Measurements from ENCODE around the gene GATAD2A. TPM values are rescaled to one million over a fixed set of nuclear protein-coding genes. Genes with fewer than 3 reads are reported as not detected.

Gene GATAD2A
- total and polyA plus RNA-seq, 9 of the 15 experiments (the other 6 are each of a cell fraction or from before 2014, with no cell fraction given), result 2.4 to 226 (median 44.2) TPM

GRCh38 chr19:19356500-19356899 is 49.0 kb upstream of the GATAD2A start:
- FAIRE-seq (no peak), ATAC-seq (no peak), DNase-seq (ENCODE audit: extremely low read depth in 1 of 4, low spot score in 3 of 4) (no peak)
- H3K9ac ChIP-seq (ENCODE audit: insufficient read depth in 1 of 2, low read depth in 2 of 2, low read length in 2 of 2), result no peak overlapping the region
- no peaks in the 10 kb centered on the region for H4K20me1 ChIP-seq (replicated peaks; ENCODE audit: control insufficient read depth, insufficient read depth, low read length)
- H3K4me1 ChIP-seq (replicated peaks in 1 of 2; ENCODE audit: control insufficient read depth in 2 of 2, insufficient read depth in 2 of 2, low read length in 2 of 2), result peaks cover 3 to 11% of the 10 kb centered on the region in 2 experiments; a peak in 3 of 5 replicates
- no TSS peak for BruUV-seq (replicated peaks)
- POLR2A ChIA-PET, result no interaction called here
- H3K4me2 ChIP-seq (ENCODE audit: insufficient read depth, low read length), result no peak overlapping the region
- no peak overlapping the region for H2AFZ ChIP-seq (ENCODE audit: low read depth, low read length)
- no peaks in the 10 kb centered on the region for H3K79me2 ChIP-seq (ENCODE audit: control insufficient read depth, insufficient read depth, low read length)
- H3K9me1 ChIP-seq (ENCODE audit: control insufficient read depth, insufficient read depth, low read length), result no peaks in the 10 kb centered on the region
- H3K9me3 ChIP-seq (replicated peaks; ENCODE audit: control insufficient read depth, insufficient read depth, low read depth, low read length), result no peaks in the 10 kb centered on the region
- no peak overlapping the region for H3K4me3 ChIP-seq
- WGBS (ENCODE audit: insufficient coverage, low coverage, missing lambda C conversion rate), result 92% methylated on average over 11 of the region's 11 CpGs
- peaks cover 48% of the 10 kb centered on the region; the same call in 2 of the 3 replicates for H3K36me3 ChIP-seq (ENCODE audit: control insufficient read depth, insufficient read depth, low read length)
- intact Hi-C loops (cut with micrococcal nuclease), result no loop called here
- H3K27me3 ChIP-seq (ENCODE audit: control insufficient read depth in 2 of 2, insufficient read depth in 2 of 2, low read length in 2 of 2), result no peaks in the 10 kb centered on the region
- H3K27ac ChIP-seq (ENCODE audit: extremely low read depth, low read depth, low read length), result no peak overlapping the region
- TF ChIP-seq SNAPC5 (CRISPR knock-in tag; IDR thresholded peaks at IDR 0.05) (no peak), DPF2 (IDR thresholded peaks at IDR 0.05) (no peak), RBFOX2 (IDR thresholded peaks at IDR 0.05; ENCODE audit: low read depth, low read length) (0 out of 2 replicates have a peak, but pooled peaks have one; percentile 14)
- in situ Hi-C loops (cut with MboI), result no loop called here
- CTCF ChIA-PET (ENCODE audit: low intra/inter-chr PET ratio), result no interaction called here

DNA sequence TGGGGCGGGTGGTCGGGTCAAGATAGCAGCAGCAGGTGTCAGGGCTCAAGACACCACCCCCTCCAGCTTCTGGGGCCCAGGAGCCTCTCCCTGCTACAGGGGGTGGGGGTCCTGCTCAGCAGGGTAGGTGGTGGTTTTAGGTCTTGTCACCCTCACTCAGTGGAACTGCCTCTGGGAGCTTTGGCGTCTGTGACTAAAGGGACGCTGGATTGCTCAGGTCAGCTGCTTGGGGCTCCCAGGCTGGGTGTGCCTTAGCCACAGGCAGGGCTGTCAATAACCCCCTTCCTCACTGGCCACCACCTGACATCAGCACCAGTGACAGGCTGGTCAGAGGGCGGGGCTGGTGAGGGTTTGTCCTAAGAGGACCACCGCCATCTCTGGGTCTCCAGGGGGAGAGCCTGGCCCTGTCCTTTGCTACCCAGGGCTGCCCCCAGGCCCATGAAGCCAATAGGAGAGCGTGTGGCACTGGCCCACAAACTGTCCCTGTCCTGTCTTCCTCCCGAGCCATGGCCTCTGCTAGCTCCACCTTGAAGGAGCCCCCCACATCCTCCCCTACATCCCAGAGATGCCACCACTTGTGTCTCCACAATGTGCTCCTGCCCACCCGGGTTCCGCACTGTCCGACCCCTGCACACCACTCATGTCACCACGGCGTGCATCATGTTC is 48.4 kb upstream of the GATAD2A start:
- Histone ChIP-seq H3K79me2 (ENCODE audit: control insufficient read depth, insufficient read depth, low read length) (no peaks in the 10 kb centered on the region), H3K9me1 (ENCODE audit: control insufficient read depth, insufficient read depth, low read length) (no peaks in the 10 kb centered on the region), H4K20me1 (replicated peaks; ENCODE audit: control insufficient read depth, insufficient read depth, low read length) (no peaks in the 10 kb centered on the region), H3K27me3 (ENCODE audit: control insufficient read depth in 2 of 2, insufficient read depth in 2 of 2, low read length in 2 of 2) (no peaks in the 10 kb centered on the region), H3K27ac (ENCODE audit: extremely low read depth, low read depth, low read length) (no peak overlapping the region), H3K9ac (ENCODE audit: insufficient read depth in 1 of 2, low read depth in 2 of 2, low read length in 2 of 2) (0 out of 4 replicates have a peak overlapping the region, but pooled peaks of 1 of the 2 experiments have one; percentile 14), H3K4me3 (no peak overlapping the region), H3K36me3 (ENCODE audit: control insufficient read depth, insufficient read depth, low read length) (peaks cover 48% of the 10 kb centered on the region; the same call in 2 of the 3 replicates), H3K4me2 (ENCODE audit: insufficient read depth, low read length) (no peak overlapping the region), H2AFZ (ENCODE audit: low read depth, low read length) (no peak overlapping the region), H3K4me1 (replicated peaks in 1 of 2; ENCODE audit: control insufficient read depth in 2 of 2, insufficient read depth in 2 of 2, low read length in 2 of 2) (peaks cover 3 to 11% of the 10 kb centered on the region in 2 experiments; a peak in 3 of 5 replicates), H3K9me3 (replicated peaks; ENCODE audit: control insufficient read depth, insufficient read depth, low read depth, low read length) (no peaks in the 10 kb centered on the region)
- POLR2A ChIA-PET, result interaction anchor here (0.8 to 1.4 kb wide), 2 partner anchors 10 to 15 kb away, joined by 3 to 7 read pairs; no protein-coding TSS in a partner anchor
- intact Hi-C loops (cut with micrococcal nuclease) (no loop called here), in situ Hi-C loops (cut with MboI) (no loop called here)
- BruUV-seq (replicated peaks), result no TSS peak
- ATAC-seq, result no peak; the same call in 2 of the 3 replicates
- no peak for DNase-seq (ENCODE audit: extremely low read depth in 1 of 4, low spot score in 3 of 4)
- TF ChIP-seq ZNF239 (CRISPR knock-in tag; IDR thresholded peaks at IDR 0.05) (no peak), POLR2G (IDR thresholded peaks at IDR 0.05; ENCODE audit: low read depth, low read length) (peak; percentile 50; the same call in 1 of the 2 replicates)
- TF ChIP-seq, protein P1, sequence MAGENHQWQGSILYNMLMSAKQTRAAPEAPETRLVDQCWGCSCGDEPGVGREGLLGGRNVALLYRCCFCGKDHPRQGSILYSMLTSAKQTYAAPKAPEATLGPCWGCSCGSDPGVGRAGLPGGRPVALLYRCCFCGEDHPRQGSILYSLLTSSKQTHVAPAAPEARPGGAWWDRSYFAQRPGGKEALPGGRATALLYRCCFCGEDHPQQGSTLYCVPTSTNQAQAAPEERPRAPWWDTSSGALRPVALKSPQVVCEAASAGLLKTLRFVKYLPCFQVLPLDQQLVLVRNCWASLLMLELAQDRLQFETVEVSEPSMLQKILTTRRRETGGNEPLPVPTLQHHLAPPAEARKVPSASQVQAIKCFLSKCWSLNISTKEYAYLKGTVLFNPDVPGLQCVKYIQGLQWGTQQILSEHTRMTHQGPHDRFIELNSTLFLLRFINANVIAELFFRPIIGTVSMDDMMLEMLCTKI (IDR thresholded peaks at IDR 0.05; ENCODE audit: partially characterized antibody), result no peak
- CTCF ChIA-PET (ENCODE audit: low intra/inter-chr PET ratio), result no interaction called here
- WGBS (ENCODE audit: insufficient coverage, low coverage, missing lambda C conversion rate), result 82% methylated on average over 13 of the region's 13 CpGs
- FAIRE-seq, result no peak
